Measurements from ENCODE around the gene CIC. TPM values are rescaled to one million over a fixed set of nuclear protein-coding genes. Genes with fewer than 3 reads are reported as not detected.

CIC gene
- total and polyA plus RNA-seq, 2 of the 13 experiments (the other 11 are each of a cell fraction or from before 2014, with no cell fraction given) = 5.9 to 8.0 TPM

DNA sequence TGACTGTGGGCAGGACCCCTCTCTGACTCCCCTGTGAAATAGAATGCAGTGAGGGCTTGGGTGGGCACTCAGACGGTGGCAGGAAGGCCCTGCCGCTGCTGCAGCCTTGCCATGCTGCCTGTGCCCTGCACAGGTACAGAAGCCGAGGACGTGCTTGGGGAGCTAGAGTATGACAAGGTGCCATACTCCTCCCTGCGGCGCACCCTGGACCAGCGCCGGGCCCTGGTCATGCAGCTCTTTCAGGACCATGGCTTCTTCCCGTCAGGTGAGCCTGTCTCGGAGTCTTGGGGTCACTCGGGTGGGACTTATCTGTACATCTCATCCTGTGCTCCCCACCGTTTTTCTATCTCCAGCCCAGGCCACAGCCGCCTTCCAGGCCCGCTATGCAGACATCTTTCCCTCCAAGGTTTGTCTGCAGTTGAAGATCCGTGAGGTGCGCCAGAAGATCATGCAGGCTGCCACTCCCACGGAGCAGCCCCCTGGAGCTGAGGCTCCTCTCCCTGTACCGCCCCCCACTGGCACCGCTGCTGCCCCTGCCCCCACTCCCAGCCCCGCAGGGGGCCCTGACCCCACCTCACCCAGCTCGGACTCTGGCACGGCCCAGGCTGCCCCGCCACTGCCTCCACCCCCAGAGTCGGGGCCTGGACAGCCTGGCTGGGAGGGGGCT, 25.6 kb downstream of the CIC start:
- in situ Hi-C loops (cut with HindIII; ENCODE audit: extremely low pct_ligation_motif_present, low pct_unique_long_range_greater_than_20kb) (loop anchor here (5.0 kb wide), 1 partner anchor 162 kb away; the partner anchor contains the start of gene POU2F2), intact Hi-C loops (cut with micrococcal nuclease; ENCODE audit: unreplicated experiment) (no loop called here)
- CTCF ChIA-PET (ENCODE audit: low intra/inter-chr PET ratio, low total read pairs) = no interaction called here

DNA sequence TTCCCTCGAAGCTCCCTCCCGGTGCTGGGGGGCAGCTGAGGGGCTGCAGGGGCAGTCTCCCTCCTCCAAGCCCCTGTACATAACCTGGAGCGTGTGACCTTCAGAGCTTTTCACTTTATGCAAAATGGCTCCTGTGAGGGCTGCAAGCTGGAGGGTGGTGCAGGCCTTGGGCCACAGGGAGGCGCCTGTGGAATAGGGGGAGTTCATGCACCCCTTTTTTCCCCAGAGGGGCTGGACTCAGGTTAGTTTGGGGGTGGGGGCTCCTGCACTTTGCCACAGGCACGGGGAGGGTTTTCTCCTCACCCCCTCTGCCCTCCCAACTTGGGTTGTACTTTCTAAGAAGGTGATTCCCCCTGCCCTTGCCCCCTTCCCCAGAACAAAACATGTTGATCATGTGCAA, 26.3 kb downstream of the CIC start:
- FAIRE-seq = no peak
- WGBS (ENCODE audit: low lambda C conversion rate) = 96% methylated on average over 4 of the region's 5 CpGs
- no peak for TF ChIP-seq FIP1L1 (IDR thresholded peaks at IDR 0.05; ENCODE audit: borderline replicate concordance, insufficient read depth, low read depth, low read length)
- TF ChIP-seq, protein P1, sequence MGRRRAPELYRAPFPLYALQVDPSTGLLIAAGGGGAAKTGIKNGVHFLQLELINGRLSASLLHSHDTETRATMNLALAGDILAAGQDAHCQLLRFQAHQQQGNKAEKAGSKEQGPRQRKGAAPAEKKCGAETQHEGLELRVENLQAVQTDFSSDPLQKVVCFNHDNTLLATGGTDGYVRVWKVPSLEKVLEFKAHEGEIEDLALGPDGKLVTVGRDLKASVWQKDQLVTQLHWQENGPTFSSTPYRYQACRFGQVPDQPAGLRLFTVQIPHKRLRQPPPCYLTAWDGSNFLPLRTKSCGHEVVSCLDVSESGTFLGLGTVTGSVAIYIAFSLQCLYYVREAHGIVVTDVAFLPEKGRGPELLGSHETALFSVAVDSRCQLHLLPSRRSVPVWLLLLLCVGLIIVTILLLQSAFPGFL (CRISPR knock-in tag; IDR thresholded peaks at IDR 0.05) = no peak
- TF ChIP-seq, protein P2, sequence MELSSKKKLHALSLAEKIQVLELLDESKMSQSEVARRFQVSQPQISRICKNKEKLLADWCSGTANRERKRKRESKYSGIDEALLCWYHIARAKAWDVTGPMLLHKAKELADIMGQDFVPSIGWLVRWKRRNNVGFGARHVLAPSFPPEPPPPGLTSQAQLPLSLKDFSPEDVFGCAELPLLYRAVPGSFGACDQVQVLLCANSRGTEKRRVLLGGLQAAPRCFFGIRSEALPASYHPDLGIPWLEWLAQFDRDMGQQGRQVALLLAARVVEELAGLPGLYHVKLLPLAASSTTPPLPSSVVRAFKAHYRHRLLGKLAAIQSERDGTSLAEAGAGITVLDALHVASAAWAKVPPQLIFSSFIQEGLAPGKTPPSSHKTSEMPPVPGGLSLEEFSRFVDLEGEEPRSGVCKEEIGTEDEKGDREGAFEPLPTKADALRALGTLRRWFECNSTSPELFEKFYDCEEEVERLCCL (CRISPR knock-in tag; IDR thresholded peaks at IDR 0.05; ENCODE audit: borderline replicate concordance) = no peak
- TF ChIP-seq, protein P3, sequence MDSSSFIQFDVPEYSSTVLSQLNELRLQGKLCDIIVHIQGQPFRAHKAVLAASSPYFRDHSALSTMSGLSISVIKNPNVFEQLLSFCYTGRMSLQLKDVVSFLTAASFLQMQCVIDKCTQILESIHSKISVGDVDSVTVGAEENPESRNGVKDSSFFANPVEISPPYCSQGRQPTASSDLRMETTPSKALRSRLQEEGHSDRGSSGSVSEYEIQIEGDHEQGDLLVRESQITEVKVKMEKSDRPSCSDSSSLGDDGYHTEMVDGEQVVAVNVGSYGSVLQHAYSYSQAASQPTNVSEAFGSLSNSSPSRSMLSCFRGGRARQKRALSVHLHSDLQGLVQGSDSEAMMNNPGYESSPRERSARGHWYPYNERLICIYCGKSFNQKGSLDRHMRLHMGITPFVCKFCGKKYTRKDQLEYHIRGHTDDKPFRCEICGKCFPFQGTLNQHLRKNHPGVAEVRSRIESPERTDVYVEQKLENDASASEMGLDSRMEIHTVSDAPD (CRISPR knock-in tag; IDR thresholded peaks at IDR 0.05) = no peak

More for the DNA sequence above, 25.6 kb downstream of the CIC start:
- peaks cover 18 to 50% of the 10 kb centered on the region in 2 experiments; a peak in 4 of 5 replicates for H3K36me3 ChIP-seq (replicated peaks in 1 of 2; ENCODE audit: control insufficient read depth in 1 of 2, insufficient read depth in 2 of 2, low read length in 2 of 2)
- no peaks in the 10 kb centered on the region for H3K4me1 ChIP-seq (ENCODE audit: insufficient read depth, low read length)
- no peaks in the 10 kb centered on the region for H4K20me1 ChIP-seq (ENCODE audit: insufficient read depth, low read length)
- H3K4me2 ChIP-seq (ENCODE audit: low read depth, low read length) = no peak overlapping the region
- DNase-seq (ENCODE audit: low spot score) (no peak), FAIRE-seq (no peak), ATAC-seq (no peak)
- H3K79me2 ChIP-seq (ENCODE audit: insufficient read depth, low read length) = no peaks in the 10 kb centered on the region
- no peak overlapping the region for H3K4me3 ChIP-seq (replicated peaks in 1 of 3; ENCODE audit: insufficient read depth in 1 of 3, low read depth in 2 of 3, low read length in 3 of 3)
- no peaks in the 10 kb centered on the region for H3K9me3 ChIP-seq (ENCODE audit: low read length)
- no peak for TF ChIP-seq MYNN (CRISPR knock-in tag; IDR thresholded peaks at IDR 0.05; ENCODE audit: low read depth)
- TF ChIP-seq FOSL2 (CRISPR knock-in tag; IDR thresholded peaks at IDR 0.05) = no peak
- TF ChIP-seq ZNF570 (CRISPR knock-in tag; IDR thresholded peaks at IDR 0.05; ENCODE audit: borderline replicate concordance) = no peak
- H3K9ac ChIP-seq (ENCODE audit: insufficient read depth, low read depth, low read length) = no peak overlapping the region
- POLR2A ChIA-PET = interaction anchor here (1.4 to 1.5 kb wide), 2 partner anchors 41 to 51 kb away, joined by 3 read pairs; no protein-coding TSS in a partner anchor
- WGBS (ENCODE audit: low lambda C conversion rate) = 96% methylated on average over 14 of the region's 24 CpGs
- no peak overlapping the region for H2AFZ ChIP-seq (ENCODE audit: low read length)
- no peak overlapping the region for H3K27ac ChIP-seq (ENCODE audit: extremely low read length, insufficient read depth, low read length)
- no TSS peak for BruUV-seq (replicated peaks)
- no peaks in the 10 kb centered on the region for H3K27me3 ChIP-seq (ENCODE audit: control insufficient read depth in 1 of 2, insufficient read depth in 2 of 2, low read length in 2 of 2)

More for the DNA sequence above, 26.3 kb downstream of the CIC start:
- ATAC-seq (no peak), DNase-seq (ENCODE audit: low spot score) (no peak)
- H3K9me3 ChIP-seq (ENCODE audit: low read length) = no peaks in the 10 kb centered on the region
- H3K27me3 ChIP-seq (ENCODE audit: control insufficient read depth in 1 of 2, insufficient read depth in 2 of 2, low read length in 2 of 2) = no peaks in the 10 kb centered on the region
- no peak overlapping the region for H3K9ac ChIP-seq (ENCODE audit: insufficient read depth, low read depth, low read length)
- intact Hi-C loops (cut with micrococcal nuclease; ENCODE audit: unreplicated experiment) = no loop called here
- H3K27ac ChIP-seq (ENCODE audit: extremely low read length, insufficient read depth, low read length) = no peak overlapping the region
- no peak overlapping the region for H3K4me2 ChIP-seq (ENCODE audit: low read depth, low read length)
- in situ Hi-C loops (cut with HindIII; ENCODE audit: extremely low pct_ligation_motif_present, low pct_unique_long_range_greater_than_20kb) = no loop called here
- no peak overlapping the region for H3K4me3 ChIP-seq (replicated peaks in 1 of 3; ENCODE audit: insufficient read depth in 1 of 3, low read depth in 2 of 3, low read length in 3 of 3)
- ChIA-PET CTCF (ENCODE audit: low intra/inter-chr PET ratio, low total read pairs) (interaction anchor here (1.4 kb wide), 1 partner anchor 49 kb away, joined by 7 read pairs; no protein-coding TSS in a partner anchor), POLR2A (interaction anchor here (0.9 to 1.4 kb wide), 2 partner anchors 42 to 52 kb away, joined by 3 to 4 read pairs; no protein-coding TSS in a partner anchor)
- no peak overlapping the region for H2AFZ ChIP-seq (ENCODE audit: low read length)
- BruUV-seq (replicated peaks) = TSS peak; percentile 33
- H3K79me2 ChIP-seq (ENCODE audit: insufficient read depth, low read length) = no peaks in the 10 kb centered on the region
- H4K20me1 ChIP-seq (ENCODE audit: insufficient read depth, low read length) = no peaks in the 10 kb centered on the region
- H3K4me1 ChIP-seq (ENCODE audit: insufficient read depth, low read length) = no peaks in the 10 kb centered on the region
- H3K36me3 ChIP-seq (replicated peaks in 1 of 2; ENCODE audit: control insufficient read depth in 1 of 2, insufficient read depth in 2 of 2, low read length in 2 of 2) = peaks cover 16 to 47% of the 10 kb centered on the region in 2 experiments; a peak in 3 of 5 replicates
